K562 (cell line): ENCODE data around the gene C2CD2. TPM values are rescaled to one million over a fixed set of nuclear protein-coding genes. Genes with fewer than 3 reads are reported as not detected.

ENCODE experiments used
- ATAC-seq: fragments of 200-7000 bp; cut with Tn5 transposase; 3 replicates; pipeline ENCODE4 v1.9.1; 2020; ENCODE audit warnings: moderate library complexity
- BruUV-seq: library from RNA; stranded (reverse); fragments of 400-500 nt; replicated peaks from 2 replicates; lab custom pipeline; 2021; lab: Mats Ljungman, UMichigan
- CTCF ChIA-PET: fragments of 300-600 bp; formaldehyde crosslinking; extraction: SDS; loops from one replicate; lab custom pipeline; 2021; ENCODE audit warnings: low intra/inter-chr PET ratio; lab: Yijun Ruan, JAX
- POLR2A ChIA-PET: fragments of 300-600, 350-650 bp; sonication (Branson Sonifier 250); formaldehyde crosslinking; extraction: SDS; loops from one replicate; lab custom pipeline; 2021; ENCODE audit warnings: antibody characterized with exemption, inconsistent platforms; lab: Yijun Ruan, JAX
- DNase-seq, 4 experiments: peaks; one replicate each; pipeline versions ENCODE4 v3.0.0 to v3.0.0-alpha.2; 2011 to 2018; ENCODE audit warnings: low spot score in 3 of 4, mixed read lengths in 3 of 4; ENCODE audit errors: extremely low read depth in 1 of 4
- FAIRE-seq: peaks from 2 replicates; lab custom pipeline; 2011; peaks lifted over from hg19 to GRCh38; lab: Jason Lieb, UNC
- H2AFZ ChIP-seq: 2 replicates; pipeline ENCODE4 v1.6.0; 2011; ENCODE audit warnings: low read depth, low read length, control low read depth, inconsistent platforms
- H3K27ac ChIP-seq: fragments of 200-600 bp; 3 replicates; pipeline ENCODE4 v1.8.0; 2011; ENCODE audit warnings: low read depth, mild to moderate bottlenecking, control low read depth, inconsistent platforms, low read length, moderate library complexity, mixed read lengths; ENCODE audit errors: extremely low read depth
- H3K27me3 ChIP-seq, 2 experiments: fragments of 300-600 bp in 1 of 2; 2 replicates in 1 of 2; 3 replicates in 1 of 2; pipeline versions ENCODE4 v1.6.0 to v1.8.0; 2011; ENCODE audit warnings: inconsistent platforms in 2 of 2, low read length in 2 of 2, mild to moderate bottlenecking in 1 of 2, mixed read lengths in 1 of 2, moderate library complexity in 1 of 2; ENCODE audit not compliant: control insufficient read depth in 2 of 2, insufficient read depth in 2 of 2
- H3K36me3 ChIP-seq: fragments of 300-600 bp; 3 replicates; pipeline ENCODE4 v1.8.0; 2011; ENCODE audit warnings: mild to moderate bottlenecking, low read length, inconsistent platforms; ENCODE audit not compliant: control insufficient read depth, insufficient read depth
- H3K4me1 ChIP-seq, 2 experiments: fragments of 200-600 bp in 1 of 2; replicated peaks in 1 of 2; 2 replicates in 1 of 2; 3 replicates in 1 of 2; pipeline versions ENCODE4 v1.5.1 to v1.8.0; 2011; ENCODE audit warnings: inconsistent platforms in 2 of 2, low read length in 2 of 2, mild to moderate bottlenecking in 1 of 2, mixed read lengths in 1 of 2, moderate library complexity in 1 of 2; ENCODE audit not compliant: control insufficient read depth in 2 of 2, insufficient read depth in 2 of 2
- H3K4me2 ChIP-seq: 2 replicates; pipeline ENCODE4 v1.6.1; 2011; ENCODE audit warnings: low read length, control low read depth, inconsistent platforms, mixed read lengths; ENCODE audit not compliant: insufficient read depth
- H3K4me3 ChIP-seq: fragments of 200-600 bp; sonication (generic), shearing (Covaris generic); 2 replicates; pipeline ENCODE4 v1.5.1; 2016; ENCODE audit warnings: control low read depth, inconsistent platforms
- H3K79me2 ChIP-seq: fragments of 200-600 bp; 3 replicates; pipeline ENCODE4 v1.8.0; 2011; ENCODE audit warnings: low read length, inconsistent platforms; ENCODE audit not compliant: control insufficient read depth, insufficient read depth
- H3K9ac ChIP-seq, 2 experiments: 2 replicates each; pipeline versions ENCODE4 v1.6.0 to v1.6.1; 2011; ENCODE audit warnings: low read depth in 2 of 2, low read length in 2 of 2, control low read depth in 1 of 2, inconsistent platforms in 1 of 2, mild to moderate bottlenecking in 1 of 2, mixed read lengths in 1 of 2; ENCODE audit not compliant: insufficient read depth in 1 of 2
- H3K9me1 ChIP-seq: one replicate; pipeline ENCODE4 v1.6.0; 2011; ENCODE audit warnings: inconsistent platforms, mild to moderate bottlenecking, low read length, moderate library complexity; ENCODE audit not compliant: control insufficient read depth, insufficient read depth
- H3K9me3 ChIP-seq: replicated peaks from 2 replicates; pipeline ENCODE4 v1.5.1; 2011; ENCODE audit warnings: low read depth, low read length, inconsistent platforms; ENCODE audit not compliant: control insufficient read depth, insufficient read depth
- H4K20me1 ChIP-seq: replicated peaks from 2 replicates; pipeline ENCODE4 v1.6.1; 2011; ENCODE audit warnings: low read length, inconsistent platforms, mixed read lengths; ENCODE audit not compliant: control insufficient read depth, insufficient read depth
- ATF7 ChIP-seq: fragments of 450-650 bp; IDR thresholded peaks from 2 replicates; pipeline ENCODE4 v1.7.1; 2014; ENCODE audit warnings: mild to moderate bottlenecking, moderate library complexity
- BRF2 ChIP-seq: IDR thresholded peaks from 3 replicates; pipeline ENCODE4 v1.6.1; 2011; ENCODE audit warnings: borderline replicate concordance, mild to moderate bottlenecking; ENCODE audit not compliant: insufficient read length, insufficient read depth
- CREB3L1 ChIP-seq: fragments of 450-650 bp; IDR thresholded peaks from 2 replicates; pipeline ENCODE4 v1.6.1; 2014; ENCODE audit warnings: low read depth, mild to moderate bottlenecking, moderate library complexity, borderline replicate concordance
- CTCF ChIP-seq, 3 experiments: IDR thresholded peaks in 2 of 3; conservative IDR thresholded peaks in 1 of 3; 2 replicates each; pipeline ENCODE4 v1.5.1; 2011 to 2012; ENCODE audit warnings: low read length in 3 of 3, mild to moderate bottlenecking in 3 of 3, control low read depth in 2 of 3, improper control_type of control experiment in 1 of 3, inconsistent platforms in 1 of 3, low read depth in 1 of 3, mixed read lengths in 1 of 3, moderate library complexity in 1 of 3; ENCODE audit not compliant: insufficient read depth in 2 of 3
- NFRKB ChIP-seq: fragments of 450-650 bp; IDR thresholded peaks from 2 replicates; pipeline ENCODE4 v1.6.1; 2016; ENCODE audit warnings: low read depth
- POU5F1 ChIP-seq: fragments of 150-350 bp; IDR thresholded peaks from 2 replicates; pipeline ENCODE4 v1.6.1; 2014; ENCODE audit warnings: borderline replicate concordance, low read length, low read depth, mild to moderate bottlenecking; ENCODE audit not compliant: partially characterized antibody
- SAP30 ChIP-seq: fragments of 200-600 bp; sonication (generic); IDR thresholded peaks from 2 replicates; pipeline ENCODE4 v1.6.1; 2012; ENCODE audit warnings: borderline replicate concordance, low read depth, mild to moderate bottlenecking, moderate library complexity, low read length, control low read depth, inconsistent platforms; ENCODE audit not compliant: insufficient read depth, poor library complexity, severe bottlenecking
- SIX5 ChIP-seq, 2 experiments: IDR thresholded peaks; 2 replicates each; pipeline ENCODE4 v1.6.1; 2011; ENCODE audit warnings: low read length in 2 of 2, borderline replicate concordance in 1 of 2, low read depth in 1 of 2, mild to moderate bottlenecking in 1 of 2, moderate library complexity in 1 of 2; ENCODE audit not compliant: insufficient read depth in 1 of 2
- TAF15 ChIP-seq: fragments of 200-400 bp; formaldehyde crosslinking; IDR thresholded peaks from 2 replicates; pipeline ENCODE4 v1.6.1; 2017; ENCODE audit warnings: mild to moderate bottlenecking, low read depth, low read length, moderate library complexity
- TRIM25 ChIP-seq: fragments of 450-650 bp; IDR thresholded peaks from 2 replicates; pipeline ENCODE4 v1.7.0; 2016; ENCODE audit warnings: borderline replicate concordance
- ZBED1 ChIP-seq: IDR thresholded peaks from 2 replicates; pipeline ENCODE4 v1.6.1; 2014
- ZNF586 ChIP-seq: fragments of 450-650 bp; formaldehyde crosslinking; conservative IDR thresholded peaks from 2 replicates; pipeline ENCODE4 v1.4.0; 2020; ENCODE audit warnings: mild to moderate bottlenecking, moderate library complexity
- ZNF699 ChIP-seq: fragments of 250-450 bp; sonication (Bioruptor Pico); IDR thresholded peaks from 2 replicates; pipeline ENCODE4 v1.8.0; 2021; ENCODE audit warnings: mild to moderate bottlenecking, moderate library complexity; ENCODE audit not compliant: insufficient replicate concordance
- WGBS: fragments of 100-300 bp; shearing (Covaris generic); methylation state at CpG from one replicate; pipeline ENCODE4 v1.1.6; 2016; ENCODE audit warnings: low coverage, mixed read lengths; ENCODE audit not compliant: insufficient coverage; ENCODE audit errors: missing lambda C conversion rate; 5-methylcytosine and 5-hydroxymethylcytosine counted together
- in situ Hi-C: fragments of 300-500 bp; cut with MboI; formaldehyde crosslinking; loops from 4 replicates; pipeline ENCODE4 v1.15.0; 2018; ENCODE audit warnings: inconsistent platforms, mixed read lengths
- intact Hi-C: fragments of 100-400 bp; cut with micrococcal nuclease; formaldehyde crosslinking; loops from 2 replicates; pipeline ENCODE4 v1.14.2; 2022
- polyA plus RNA-seq, 8 experiments: library from polyadenylated mRNA; depleted of rRNA in 4 of 8; stranded (reverse) in 5 of 8; unstranded in 3 of 8; fragments of >200 nt; fragmentation: Nextera tagmentation in 2 of 8; fragmentation: Illumina TruSeq in 1 of 8; extraction: Ambion mirVana in 2 of 8; extraction: Trizol in 1 of 8; gene quantifications; 2 replicates each; pipeline versions ENCODE4 v1.2.1 to v1.2.3, GENCODE V29; 2011 to 2014; ENCODE audit warnings: inconsistent platforms in 1 of 8, missing spikeins in 1 of 8
- total RNA-seq, 7 experiments: library from RNA; depleted of rRNA in 6 of 7; stranded (reverse); fragments of >200 nt in 6 of 7; fragmentation: Illumina TruSeq in 2 of 7; extraction: Trizol in 2 of 7; gene quantifications; 2 replicates each; pipeline versions ENCODE4 v1.2.1 to v1.2.3, GENCODE V29; 2011 to 2021; ENCODE audit warnings: low replicate concordance in 1 of 7

C2CD2 gene
- total and polyA plus RNA-seq, 9 of the 15 experiments (the other 6 are each of a cell fraction or from before 2014, with no cell fraction given), result 1.3 to 21.6 (median 12.1) TPM

- no peak for FAIRE-seq
- intact Hi-C loops (no loop called here), in situ Hi-C loops (no loop called here)
- ChIA-PET POLR2A (interaction anchor here (1.2 to 1.3 kb wide), 2 partner anchors 10 to 69 kb away, joined by 4 read pairs; no protein-coding TSS in a partner anchor), CTCF (no interaction called here)
- Histone ChIP-seq H4K20me1 (no peaks in the 10 kb centered on the region), H3K9me3 (no peaks in the 10 kb centered on the region), H3K27me3 (peaks cover 36 to 55% of the 10 kb centered on the region in 2 experiments), H3K4me3 (no peak overlapping the region), H3K9me1 (no peaks in the 10 kb centered on the region), H2AFZ (no peak overlapping the region), H3K4me1 (peaks cover 18 to 24% of the 10 kb centered on the region in 2 experiments), H3K4me2 (no peak overlapping the region), H3K9ac (no peak overlapping the region; a peak in 1 of 4 replicates), H3K27ac (no peak overlapping the region), H3K79me2 (no peaks in the 10 kb centered on the region), H3K36me3 (no peaks in the 10 kb centered on the region)
- no peak for ATAC-seq
- DNase-seq, result no peak
- WGBS, result 8% methylated on average over 8 of the region's 8 CpGs
- TF ChIP-seq BRF2 (no peak), SIX5 (IDR thresholded peaks at IDR 0.05; ENCODE audit: borderline replicate concordance in 1 of 2, insufficient read depth in 1 of 2, low read depth in 1 of 2, low read length in 2 of 2) (no peak), ZNF586 (CRISPR knock-in tag) (no peak), ZNF699 (CRISPR knock-in tag) (no peak), SAP30 (no peak), NFRKB (no peak), TAF15 (no peak), CREB3L1 (no peak), ATF7 (no peak), TRIM25 (no peak), CTCF (IDR thresholded peaks at IDR 0.05 in 2 of 3, conservative IDR thresholded peaks at IDR 0.05 in 1 of 3; ENCODE audit: insufficient read depth in 2 of 3, low read depth in 1 of 3, low read length in 3 of 3) (no peak), POU5F1 (no peak), ZBED1 (no peak)
- no TSS peak for BruUV-seq
These were observed 7.9 kb upstream of the C2CD2 start for GRCh38 chr21:41961753-41962152.
